ENCODE results near the gene PTPRD.

Gene PTPRD

DNA sequence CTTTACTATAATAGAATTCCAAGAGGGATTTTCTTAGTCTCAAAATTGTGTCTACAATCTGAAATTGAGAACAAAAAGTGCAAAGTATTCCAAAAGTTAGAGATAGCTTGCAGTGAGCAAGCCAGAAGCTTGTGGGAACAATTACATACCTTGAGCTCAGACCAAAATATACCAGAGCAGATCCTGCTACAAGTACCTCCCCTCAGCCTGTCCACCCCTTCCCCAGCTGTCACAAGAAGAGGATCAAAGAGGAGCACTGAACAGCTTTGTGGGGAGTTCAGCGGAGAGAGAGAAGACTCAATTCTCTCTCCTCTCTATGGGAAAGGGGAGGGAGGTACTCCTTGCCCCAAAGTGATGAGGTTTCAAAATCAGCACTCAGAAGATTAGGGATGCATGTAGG lies 1944.1 kb downstream of the PTPRD start:
- H3K27ac Mint-ChIP-seq, result no peak overlapping the region
- no peaks in the 10 kb centered on the region for H3K9me3 Mint-ChIP-seq
- no peaks in the 10 kb centered on the region for H3K4me1 Mint-ChIP-seq (ENCODE audit: low read depth)
- no peak overlapping the region for H3K4me3 Mint-ChIP-seq
- H3K36me3 Mint-ChIP-seq (ENCODE audit: low read depth), result no peaks in the 10 kb centered on the region
- H3K27me3 Mint-ChIP-seq, result no peaks in the 10 kb centered on the region

DNA sequence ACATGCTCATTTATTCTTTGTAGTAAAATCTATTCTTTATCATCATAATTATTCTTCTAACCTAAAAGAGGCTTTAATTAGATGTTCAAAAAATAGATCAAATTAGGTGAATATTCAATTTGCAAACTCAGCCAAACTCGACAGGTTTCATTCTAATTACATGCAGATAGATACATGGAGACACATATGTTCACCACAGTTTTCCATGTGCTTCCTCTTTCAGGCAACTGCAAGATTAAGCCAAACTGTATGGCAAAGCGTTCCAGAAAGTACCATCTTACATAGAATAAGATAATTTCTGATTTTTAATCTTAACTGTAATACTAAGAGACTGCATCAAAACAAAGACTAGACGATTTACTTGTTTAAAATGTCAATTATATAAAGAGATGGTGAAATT lies 1944.6 kb downstream of the PTPRD start:
- H3K36me3 Mint-ChIP-seq (ENCODE audit: low read depth), result no peaks in the 10 kb centered on the region
- no peak overlapping the region for H3K27ac Mint-ChIP-seq
- no peaks in the 10 kb centered on the region for H3K4me1 Mint-ChIP-seq (ENCODE audit: low read depth)
- no peaks in the 10 kb centered on the region for H3K9me3 Mint-ChIP-seq
- H3K4me3 Mint-ChIP-seq, result no peak overlapping the region
- no peaks in the 10 kb centered on the region for H3K27me3 Mint-ChIP-seq

DNA sequence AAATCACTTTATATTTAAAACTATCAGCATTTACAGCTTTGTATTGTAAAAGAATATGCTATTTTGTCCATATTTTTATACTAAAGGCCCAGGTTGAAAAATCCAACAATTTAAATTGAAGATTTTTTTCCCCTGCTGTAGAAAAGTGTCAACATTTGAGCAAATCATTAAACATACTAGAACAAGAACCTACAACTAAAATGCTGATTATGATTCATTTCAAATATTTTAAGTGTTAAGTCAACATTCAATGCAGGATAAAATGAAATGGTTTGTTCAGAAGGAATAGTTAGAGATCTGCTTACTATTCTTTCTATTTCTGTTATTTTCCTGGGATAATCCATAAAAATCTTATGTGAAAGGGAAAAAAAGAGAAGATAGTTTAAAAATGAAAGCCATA lies 1946.7 kb downstream of the PTPRD start:
- H3K4me3 Mint-ChIP-seq, result no peak overlapping the region
- H3K9me3 Mint-ChIP-seq, result no peaks in the 10 kb centered on the region
- H3K27ac Mint-ChIP-seq, result no peak overlapping the region
- no peaks in the 10 kb centered on the region for H3K27me3 Mint-ChIP-seq
- no peaks in the 10 kb centered on the region for H3K4me1 Mint-ChIP-seq (ENCODE audit: low read depth)
- no peaks in the 10 kb centered on the region for H3K36me3 Mint-ChIP-seq (ENCODE audit: low read depth)

DNA sequence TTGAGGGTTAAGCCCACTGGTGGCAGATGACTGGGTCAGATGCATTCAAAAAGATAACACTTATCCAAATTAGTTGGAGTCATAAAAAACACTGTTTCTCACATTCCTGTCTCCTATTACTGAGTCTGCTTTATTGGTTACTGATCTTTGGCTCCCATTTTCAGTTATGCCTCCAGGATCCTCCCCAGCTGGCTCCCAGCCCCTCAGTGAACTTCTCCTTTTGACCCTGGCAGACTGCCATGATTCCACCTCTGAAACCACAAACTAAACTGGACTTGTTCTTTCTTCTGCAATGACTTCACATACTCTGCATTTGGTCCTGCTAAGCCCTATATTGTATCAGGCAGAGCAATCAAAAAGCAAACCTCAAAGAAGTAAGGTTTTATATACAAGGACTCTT lies 1952.4 kb downstream of the PTPRD start:
- H3K9me3 Mint-ChIP-seq, result no peaks in the 10 kb centered on the region
- peaks cover 5% of the 10 kb centered on the region for H3K27me3 Mint-ChIP-seq
- H3K4me1 Mint-ChIP-seq (ENCODE audit: low read depth), result no peaks in the 10 kb centered on the region
- no peaks in the 10 kb centered on the region for H3K36me3 Mint-ChIP-seq (ENCODE audit: low read depth)
- H3K27ac Mint-ChIP-seq, result no peak overlapping the region
- H3K4me3 Mint-ChIP-seq, result no peak overlapping the region

DNA sequence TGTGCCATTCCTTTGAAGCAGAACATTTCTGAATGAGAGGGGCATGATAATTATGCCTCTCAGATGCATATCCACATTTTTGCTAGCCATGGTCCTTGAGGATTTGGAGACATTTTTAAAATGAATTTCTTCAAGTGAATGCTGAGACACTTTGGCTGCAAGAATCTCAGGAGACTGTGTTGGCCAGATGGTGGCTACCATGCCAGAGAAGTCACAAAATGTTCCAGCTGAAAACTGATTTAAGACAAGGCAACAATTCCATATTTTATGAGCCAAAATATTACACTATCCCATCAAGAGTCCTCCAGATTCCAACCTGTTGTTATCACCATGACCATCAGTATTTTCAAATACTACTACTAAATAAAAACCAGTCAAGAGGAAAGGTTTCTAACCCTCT lies 1953.7 kb downstream of the PTPRD start:
- no peaks in the 10 kb centered on the region for H3K4me1 Mint-ChIP-seq (ENCODE audit: low read depth)
- no peak overlapping the region for H3K4me3 Mint-ChIP-seq
- H3K27ac Mint-ChIP-seq, result no peak overlapping the region
- H3K27me3 Mint-ChIP-seq, result peaks cover 5% of the 10 kb centered on the region
- H3K9me3 Mint-ChIP-seq, result no peaks in the 10 kb centered on the region
- no peaks in the 10 kb centered on the region for H3K36me3 Mint-ChIP-seq (ENCODE audit: low read depth)

DNA sequence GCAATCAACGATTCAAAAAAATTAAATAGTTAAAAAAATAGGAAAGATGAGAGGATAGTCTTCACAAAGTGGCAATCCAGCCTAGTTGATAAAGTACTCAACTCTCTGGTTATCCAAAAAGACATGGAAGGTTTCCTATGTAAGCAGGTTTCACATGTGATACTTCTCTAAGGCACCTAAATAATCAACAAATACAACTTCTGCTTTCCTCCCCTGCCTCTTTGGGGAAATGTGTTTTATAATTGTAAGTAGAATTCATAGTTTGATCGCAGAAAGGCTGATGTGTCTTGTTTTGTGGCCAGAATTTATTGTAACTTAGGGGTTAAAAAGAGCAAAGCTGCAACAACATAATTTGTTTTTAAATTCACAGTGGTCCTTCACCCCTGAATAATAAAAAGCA lies 1957.7 kb downstream of the PTPRD start:
- Mint-ChIP-seq H3K4me3 (no peak overlapping the region), H3K27ac (no peak overlapping the region), H3K9me3 (no peaks in the 10 kb centered on the region), H3K4me1 (ENCODE audit: low read depth) (no peaks in the 10 kb centered on the region), H3K27me3 (no peaks in the 10 kb centered on the region), H3K36me3 (ENCODE audit: low read depth) (no peaks in the 10 kb centered on the region)

DNA sequence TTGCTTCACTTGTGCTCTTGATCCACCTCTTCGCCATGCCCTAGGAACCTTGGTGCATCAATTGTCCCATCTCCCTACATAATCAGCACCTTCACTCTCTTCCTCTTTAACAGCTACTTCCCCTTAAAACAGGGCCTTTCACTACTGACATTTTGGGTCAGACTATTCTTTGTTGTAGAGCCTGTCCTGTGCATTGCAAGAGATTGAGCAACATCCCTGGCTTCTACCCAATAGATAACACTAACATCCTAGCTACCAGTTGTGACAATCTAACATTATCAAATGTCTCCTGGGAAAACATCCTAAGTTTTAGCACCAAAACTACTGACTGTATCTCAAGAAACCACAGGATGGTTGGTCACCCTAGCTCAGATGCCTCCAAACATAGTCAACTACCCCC lies 1958.9 kb downstream of the PTPRD start:
- peaks cover 4% of the 10 kb centered on the region for H3K4me1 Mint-ChIP-seq (ENCODE audit: low read depth)
- H3K9me3 Mint-ChIP-seq, result no peaks in the 10 kb centered on the region
- H3K27ac Mint-ChIP-seq, result no peak overlapping the region
- no peaks in the 10 kb centered on the region for H3K27me3 Mint-ChIP-seq
- H3K36me3 Mint-ChIP-seq (ENCODE audit: low read depth), result no peaks in the 10 kb centered on the region
- H3K4me3 Mint-ChIP-seq, result no peak overlapping the region

DNA sequence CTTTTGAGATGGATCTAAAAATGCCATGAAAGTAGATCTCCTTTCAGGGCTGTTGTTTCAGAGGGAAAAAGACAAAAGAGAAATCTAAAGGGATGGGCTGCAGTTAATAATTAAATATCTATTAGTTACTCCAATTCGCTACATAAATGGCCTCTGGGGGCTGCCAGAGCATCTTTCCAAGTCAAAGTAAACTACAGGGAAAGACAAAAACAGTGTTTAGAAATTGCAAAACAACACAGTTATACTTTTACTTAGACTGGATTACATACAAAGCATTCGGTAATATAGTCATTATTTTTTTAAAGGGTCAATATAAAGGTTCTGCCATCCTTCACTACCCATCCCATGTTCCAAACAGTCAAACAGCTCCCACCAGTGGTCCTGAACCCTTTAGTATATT lies 1959.7 kb downstream of the PTPRD start:
- no peaks in the 10 kb centered on the region for H3K36me3 Mint-ChIP-seq (ENCODE audit: low read depth)
- H3K4me1 Mint-ChIP-seq (ENCODE audit: low read depth), result peaks cover 9% of the 10 kb centered on the region
- H3K4me3 Mint-ChIP-seq, result no peak overlapping the region
- H3K27me3 Mint-ChIP-seq, result no peaks in the 10 kb centered on the region
- H3K9me3 Mint-ChIP-seq, result no peaks in the 10 kb centered on the region
- H3K27ac Mint-ChIP-seq, result no peak overlapping the region

DNA sequence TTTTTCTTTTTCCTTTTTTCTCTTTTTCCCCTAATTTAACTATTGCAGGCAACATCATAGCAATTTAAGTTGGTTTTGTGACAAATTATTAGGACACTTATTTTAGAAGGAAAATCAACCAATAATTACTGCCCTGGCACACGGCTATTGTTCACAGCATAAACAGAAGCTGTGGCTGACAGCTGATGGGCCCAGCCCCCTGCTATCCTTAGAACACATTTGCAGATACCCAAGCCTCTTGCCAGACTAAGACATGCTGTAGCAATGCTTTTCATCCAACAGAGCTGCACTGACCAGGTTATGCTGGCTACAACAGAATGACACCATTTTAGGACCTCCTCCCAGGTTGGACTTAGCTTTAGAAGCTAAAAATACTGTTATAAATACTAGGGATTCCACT lies 1960.5 kb downstream of the PTPRD start:
- Mint-ChIP-seq H3K27me3 (no peaks in the 10 kb centered on the region), H3K36me3 (ENCODE audit: low read depth) (no peaks in the 10 kb centered on the region), H3K4me3 (no peak overlapping the region), H3K9me3 (no peaks in the 10 kb centered on the region), H3K4me1 (ENCODE audit: low read depth) (peaks cover 9% of the 10 kb centered on the region), H3K27ac (no peak overlapping the region)

DNA sequence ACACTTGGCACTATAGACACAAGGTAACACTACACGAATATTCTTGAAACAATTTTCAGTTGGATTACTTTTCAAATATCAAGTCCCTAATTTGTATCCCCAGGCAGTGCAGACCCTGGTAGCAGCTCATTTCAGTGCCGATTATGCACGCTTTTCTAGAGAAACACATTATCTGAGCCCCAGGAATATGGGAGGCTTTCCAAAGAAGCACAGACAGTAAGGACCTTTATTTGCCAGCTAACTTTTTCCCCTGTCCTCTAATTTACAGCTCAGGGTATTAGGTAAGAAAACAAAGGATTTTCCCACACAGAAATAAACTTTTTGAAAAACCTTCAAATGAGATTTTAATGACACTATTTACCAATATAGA lies 1961.0 kb downstream of the PTPRD start:
- H3K9me3 Mint-ChIP-seq, result no peaks in the 10 kb centered on the region
- H3K27ac Mint-ChIP-seq, result no peak overlapping the region
- H3K27me3 Mint-ChIP-seq, result no peaks in the 10 kb centered on the region
- H3K4me1 Mint-ChIP-seq (ENCODE audit: low read depth), result peaks cover 9% of the 10 kb centered on the region
- no peak overlapping the region for H3K4me3 Mint-ChIP-seq
- no peaks in the 10 kb centered on the region for H3K36me3 Mint-ChIP-seq (ENCODE audit: low read depth)

DNA sequence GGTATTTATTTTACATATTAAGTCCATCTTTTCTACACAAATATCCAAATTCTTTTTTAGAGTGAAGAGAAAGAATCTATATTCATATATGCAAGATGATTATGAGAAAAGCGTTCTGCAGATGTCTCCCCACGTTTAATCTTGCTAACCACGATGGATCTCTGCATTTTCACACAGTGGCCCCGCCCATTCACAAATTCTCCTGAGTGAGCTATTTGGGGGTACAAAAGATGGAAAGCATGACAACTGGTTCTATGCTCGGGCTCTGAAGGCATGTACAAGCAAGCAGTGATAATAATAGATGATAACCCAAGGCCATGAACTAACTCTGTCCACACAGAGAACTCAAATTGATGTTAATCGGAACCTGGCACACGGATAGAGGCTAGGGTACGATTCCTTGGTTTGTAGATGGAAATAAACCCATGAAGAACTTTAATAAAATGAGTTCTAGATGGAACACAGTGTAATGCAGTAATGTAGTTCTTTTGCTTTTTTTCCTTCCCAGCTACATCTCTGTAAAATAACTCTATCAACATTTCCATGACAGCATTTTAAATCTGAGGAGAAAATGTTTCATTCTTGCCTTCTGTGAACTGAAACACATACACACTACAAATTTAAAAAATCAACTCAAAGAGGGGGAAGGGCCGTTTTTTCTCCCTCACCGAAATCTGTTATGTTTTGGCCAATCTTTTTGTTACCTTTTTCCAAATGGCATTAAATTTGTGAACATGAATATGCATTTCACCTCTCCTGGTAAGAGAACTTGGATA lies 1961.5 kb downstream of the PTPRD start:
- no peak overlapping the region for H3K4me3 Mint-ChIP-seq
- H3K9me3 Mint-ChIP-seq, result no peaks in the 10 kb centered on the region
- no peak overlapping the region for H3K27ac Mint-ChIP-seq
- H3K36me3 Mint-ChIP-seq (ENCODE audit: low read depth), result no peaks in the 10 kb centered on the region
- peaks cover 9% of the 10 kb centered on the region for H3K4me1 Mint-ChIP-seq (ENCODE audit: low read depth)
- H3K27me3 Mint-ChIP-seq, result no peaks in the 10 kb centered on the region

DNA sequence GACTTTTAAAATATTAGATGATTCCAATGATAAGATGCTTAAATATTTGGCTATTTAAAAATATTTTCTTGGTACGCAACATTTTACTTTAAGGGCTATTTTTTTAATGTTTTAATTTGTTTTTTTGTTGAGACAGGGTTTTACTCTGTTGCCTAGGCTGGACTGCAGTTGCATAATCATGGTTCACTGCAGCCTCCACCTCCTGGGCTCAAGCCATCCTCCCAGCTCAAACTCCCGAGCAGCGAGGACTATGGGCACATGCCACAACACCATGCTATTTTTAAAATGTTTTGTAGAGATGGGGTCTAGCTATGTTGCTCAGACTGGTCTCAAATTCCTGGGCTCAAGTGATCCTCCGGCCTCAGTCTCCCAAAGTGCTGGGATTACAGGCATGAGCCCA lies 1963.0 kb downstream of the PTPRD start:
- Mint-ChIP-seq H3K4me1 (ENCODE audit: low read depth) (peaks cover 9% of the 10 kb centered on the region), H3K36me3 (ENCODE audit: low read depth) (no peaks in the 10 kb centered on the region), H3K27me3 (no peaks in the 10 kb centered on the region), H3K9me3 (no peaks in the 10 kb centered on the region), H3K4me3 (no peak overlapping the region), H3K27ac (no peak overlapping the region)

DNA sequence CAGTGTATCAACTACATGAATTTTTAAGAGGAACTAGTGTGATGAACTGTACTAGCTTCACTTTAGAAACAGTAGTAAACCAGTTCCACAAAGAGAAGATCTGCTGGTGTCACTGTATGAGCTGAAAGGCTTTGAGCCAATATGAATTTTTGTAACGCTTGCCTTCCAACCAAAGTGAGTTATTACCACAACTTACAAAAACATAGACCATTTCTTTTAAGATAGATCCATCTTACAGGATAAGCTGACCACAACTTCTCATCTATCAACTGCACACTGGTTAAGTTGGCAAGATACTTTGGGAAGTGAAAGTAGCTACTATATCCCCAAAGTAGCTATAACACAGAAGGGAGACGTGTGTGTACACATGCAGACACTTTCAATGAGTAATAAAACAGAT lies 1963.6 kb downstream of the PTPRD start:
- H3K27me3 Mint-ChIP-seq, result no peaks in the 10 kb centered on the region
- H3K9me3 Mint-ChIP-seq, result no peaks in the 10 kb centered on the region
- no peak overlapping the region for H3K4me3 Mint-ChIP-seq
- H3K27ac Mint-ChIP-seq, result no peak overlapping the region
- H3K4me1 Mint-ChIP-seq (ENCODE audit: low read depth), result peaks cover 9% of the 10 kb centered on the region
- H3K36me3 Mint-ChIP-seq (ENCODE audit: low read depth), result no peaks in the 10 kb centered on the region

DNA sequence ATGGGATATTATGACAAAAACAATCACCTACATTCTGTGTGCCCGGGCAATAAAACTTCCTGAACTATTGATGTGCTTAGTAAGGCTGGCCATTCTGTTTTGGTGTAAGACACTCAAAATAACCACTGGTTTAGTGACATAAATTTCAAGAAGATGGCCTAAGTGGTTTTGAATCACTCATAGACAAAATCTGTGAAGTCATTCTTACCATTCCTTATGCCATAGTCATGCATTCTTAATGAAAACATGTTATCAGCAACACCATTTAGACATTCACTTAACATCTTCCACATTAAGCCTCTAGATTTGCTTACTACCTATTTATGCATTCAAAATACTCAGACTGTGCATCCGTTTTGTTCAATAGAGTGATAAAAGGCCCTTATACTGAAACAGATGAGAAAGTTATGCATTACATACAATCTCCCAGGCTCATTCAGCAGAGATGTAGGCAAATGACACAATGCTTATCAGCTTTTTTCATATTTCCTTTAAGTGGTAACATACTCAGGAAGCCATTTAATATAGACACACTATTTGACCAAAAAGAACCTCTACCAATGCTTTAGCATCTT lies 1964.4 kb downstream of the PTPRD start:
- Mint-ChIP-seq H3K27ac (no peak overlapping the region), H3K4me3 (no peak overlapping the region), H3K9me3 (no peaks in the 10 kb centered on the region), H3K4me1 (ENCODE audit: low read depth) (peaks cover 9% of the 10 kb centered on the region), H3K27me3 (no peaks in the 10 kb centered on the region), H3K36me3 (ENCODE audit: low read depth) (no peaks in the 10 kb centered on the region)

DNA sequence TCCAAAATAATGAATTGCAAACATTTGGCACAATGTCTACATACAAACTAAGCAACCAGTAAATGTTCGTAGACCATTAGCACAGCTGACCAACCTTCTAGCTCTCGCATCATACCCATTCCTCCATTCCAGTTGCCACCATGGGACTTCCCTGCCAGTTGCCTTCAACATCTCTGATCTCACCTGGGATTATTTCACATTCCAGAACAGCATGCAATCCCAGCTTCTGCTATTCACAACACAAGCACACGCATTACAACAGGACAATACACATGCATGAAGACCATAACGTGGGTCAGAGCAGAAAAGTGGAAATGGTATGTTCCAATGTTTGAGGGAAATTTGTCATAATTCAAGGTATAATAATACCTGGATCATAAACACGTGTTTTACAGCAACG lies 1965.0 kb downstream of the PTPRD start:
- no peaks in the 10 kb centered on the region for H3K9me3 Mint-ChIP-seq
- no peaks in the 10 kb centered on the region for H3K36me3 Mint-ChIP-seq (ENCODE audit: low read depth)
- H3K27ac Mint-ChIP-seq, result no peak overlapping the region
- no peak overlapping the region for H3K4me3 Mint-ChIP-seq
- H3K4me1 Mint-ChIP-seq (ENCODE audit: low read depth), result peaks cover 9% of the 10 kb centered on the region
- H3K27me3 Mint-ChIP-seq, result no peaks in the 10 kb centered on the region

DNA sequence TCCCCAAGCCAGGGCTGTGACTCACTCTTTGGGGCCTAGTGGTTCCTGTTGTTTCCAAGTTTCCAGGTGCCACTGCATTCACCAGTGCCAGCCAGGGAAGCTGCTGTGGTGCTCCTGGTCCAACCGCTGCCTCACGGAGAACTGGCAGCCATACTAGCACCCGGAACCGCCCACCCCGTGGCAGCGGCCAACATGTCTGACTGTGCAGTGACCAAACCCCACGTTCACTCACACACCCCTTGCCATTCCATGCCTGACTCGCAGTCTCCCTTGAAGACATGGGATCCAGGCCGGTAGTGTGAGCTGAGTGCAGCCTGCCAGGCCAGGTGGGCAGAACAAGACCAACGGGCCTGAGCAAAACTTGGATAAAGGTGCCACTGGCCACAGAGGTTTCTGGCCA lies 1968.2 kb downstream of the PTPRD start:
- Mint-ChIP-seq H3K27me3 (no peaks in the 10 kb centered on the region), H3K36me3 (ENCODE audit: low read depth) (no peaks in the 10 kb centered on the region), H3K4me3 (no peak overlapping the region), H3K4me1 (ENCODE audit: low read depth) (peaks cover 9% of the 10 kb centered on the region), H3K9me3 (no peaks in the 10 kb centered on the region), H3K27ac (no peak overlapping the region)
